Heart right ventricle (tissue), 16 donors: ENCODE results near the gene RARB. TPM values are rescaled to one million over a fixed set of nuclear protein-coding genes. Genes with fewer than 3 reads are reported as not detected.

Experiments
- ATAC-seq, 8 donors: fragments of 200-7000 bp; cut with Tn5 transposase; one replicate each; pipeline ENCODE4 v1.9.1; 2020; ENCODE audit warnings: mild to moderate bottlenecking in 8 of 8, moderate library complexity in 8 of 8, moderate number of reproducible peaks in 1 of 8
- DNase-seq, 2 donors: peaks; one replicate each; pipeline ENCODE4 v3.0.0-alpha.2; 2020
- H3K27ac ChIP-seq, 10 donors: fragments of 200-600 bp; sonication (generic) in 2 of 10; one replicate each; pipeline versions ENCODE4 v1.5.0 to v1.8.0; 2020 to 2022; ENCODE audit warnings: mild to moderate bottlenecking in 3 of 10
- H3K27me3 ChIP-seq, 7 donors: fragments of 200-600 bp; one replicate each; pipeline ENCODE4 v1.8.0; 2021 to 2022; ENCODE audit warnings: mild to moderate bottlenecking in 2 of 7
- H3K36me3 ChIP-seq, 9 donors: fragments of 200-600 bp; sonication (generic) in 1 of 9; one replicate each; pipeline versions ENCODE4 v1.5.0 to v1.8.0; 2020 to 2022; ENCODE audit warnings: mild to moderate bottlenecking in 2 of 9
- H3K4me1 ChIP-seq, 9 donors: fragments of 200-600 bp; sonication (generic) in 1 of 9; one replicate each; pipeline versions ENCODE4 v1.5.0 to v1.8.0; 2020 to 2022; ENCODE audit warnings: mild to moderate bottlenecking in 4 of 9
- H3K4me3 ChIP-seq, 10 donors: fragments of 200-600 bp; sonication (generic) in 2 of 10; one replicate each; pipeline versions ENCODE4 v1.5.0 to v1.8.0; 2020 to 2022; ENCODE audit warnings: mild to moderate bottlenecking in 7 of 10, moderate library complexity in 2 of 10
- H3K9me3 ChIP-seq, 11 donors: fragments of 200-600 bp in 10 of 11; sonication (generic) in 2 of 11; one replicate each; pipeline versions ENCODE4 v1.5.0 to v1.8.0; 2013 to 2022; ENCODE audit warnings: mild to moderate bottlenecking in 2 of 11, control low read depth in 1 of 11, moderate library complexity in 1 of 11
- WGBS, 2 donors: extraction: QIAGEN DNeasy Blood & Tissue Kit; methylation state at CpG; one replicate each; pipeline ENCODE4 v1.1.7; 2013; ENCODE audit warnings: inconsistent platforms in 1 of 2; 5-methylcytosine and 5-hydroxymethylcytosine counted together
- intact Hi-C, 10 donors: fragments of 100-400 bp; cut with DNase I; formaldehyde crosslinking; loops; one replicate each; pipeline versions ENCODE4 v1.11.1 to v1.14.2; 2022
- polyA plus RNA-seq, 2 donors: library from polyadenylated mRNA; stranded (reverse); fragments of 200-250 nt; gene quantifications; one replicate each; pipeline ENCODE4 v1.2.3, GENCODE V29; 2013
- total RNA-seq, 10 donors: library from RNA; stranded (reverse); fragmentation: NEBNext Ultra II Directional in 3 of 10; extraction: Animal tissue kit (Norgen Biotek cat#: 25700) in 3 of 10; gene quantifications; one replicate each; pipeline versions ENCODE4 v1.2.1 to v1.2.4, GENCODE V29; 2021 to 2023
- TF ChIP-seq, protein P1 (sequence below), 9 donors: fragments of 200-600 bp; sonication (generic) in 2 of 9; IDR thresholded peaks; one replicate each; pipeline versions ENCODE4 v1.5.0 to v1.8.0; 2021 to 2022; ENCODE audit warnings: antibody characterized with exemption in 9 of 9, mild to moderate bottlenecking in 5 of 9, moderate library complexity in 1 of 9
- donor health status: Arrhythmogenic right ventricular cardiomyopathy.
- donor health status: ischemic (EF 13 %, LVEDD 7.1; RV severe dilation, severe dysfunction).
- donor health status: healthy with polysubstance abuse.
- donor health status: DM: no; HTN: yes; CAD: no.
- donor health status: DM: no; HTN: no; CAD: no.
- donor health status: ischemic (EF 25% LVEDD 6.9; RV normal size, moderate dysfunction).
- donor health status: ischemic (EF 25% LVEDD 5.7; RV mildly dilated, moderate dysfunction).
- donor health status: healthy.
- donor health status: DM: yes; HTN: yes; CAD: no.
- donor health status: Ischemic cardiomyopathy.
- donor health status: ischemic (EF 35%, LVEDD 5.7; RV mildly dilated, moderate dysfunction).
- donor health status: nonischemic (EF 11% LVEDD 7.7; RV severe dilation, severe dysfunction).
- donor health status: DM: yes; HTN: yes; CAD: no.
- donor health status: PGD.
- donor health status: ischemic (EF 29% LVEDD 5.4; RV normal size, mild dysfunction).
- donor health status: nonischemic (EF 23%, LVEDD 6.1; RV moderate dilation, normal function).

RARB gene
- total and polyA plus RNA-seq, 12 donors = 3.6 to 23.2 (median 17.8) TPM

DNA sequence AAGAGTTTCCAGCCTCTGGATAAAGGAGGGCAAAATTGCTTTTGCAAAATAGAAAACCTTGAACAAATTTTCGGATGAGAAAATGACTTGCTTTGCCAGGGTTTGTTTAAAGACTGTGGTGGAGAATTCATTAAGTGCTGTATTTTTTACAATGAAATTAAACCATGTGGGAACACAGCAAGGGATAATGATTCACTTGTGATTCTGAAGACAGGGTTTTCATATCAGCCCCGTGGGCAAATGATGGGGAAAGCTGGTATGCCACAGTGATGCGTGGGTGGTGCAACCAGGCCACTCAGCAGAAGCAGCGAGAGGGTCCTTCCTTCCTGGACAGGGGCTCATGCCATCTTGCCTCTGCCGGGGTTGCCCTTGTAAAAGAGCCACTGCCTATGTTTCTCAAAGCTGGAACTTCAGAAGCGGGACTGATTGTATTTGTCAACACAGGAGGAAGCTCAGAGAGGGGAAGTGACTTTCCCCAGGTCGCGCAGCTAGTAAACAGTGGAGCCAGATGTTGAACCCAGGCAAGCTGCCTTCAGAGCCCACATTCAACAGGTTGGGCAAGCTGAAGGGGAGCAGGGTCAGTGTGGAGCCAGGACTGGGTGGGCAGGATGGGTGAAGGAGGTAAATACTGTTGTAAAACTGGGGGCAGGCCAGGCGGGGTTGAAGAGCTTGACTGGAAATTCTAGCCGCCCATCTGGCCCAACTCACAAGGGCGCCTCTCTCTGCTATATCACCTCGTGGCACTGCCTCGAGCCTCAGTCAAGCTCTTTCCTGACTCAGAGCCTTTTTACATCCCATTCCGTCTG, 157.5 kb downstream of the RARB start:
- H3K4me1 ChIP-seq = peaks cover 5 to 37% (median 21%) of the 10 kb centered on the region in 9 donors
- intact Hi-C loops = loop anchor here in 2 of 10 donors (10.0 kb wide), 2 partner anchors 281 to 631 kb away; no protein-coding TSS in a partner anchor
- H3K36me3 ChIP-seq = peaks cover 0 to 28% (median 10%) of the 10 kb centered on the region in 9 donors
- no peak overlapping the region for H3K27ac ChIP-seq
- H3K9me3 ChIP-seq = peaks cover 0 to 5% (median 0%) of the 10 kb centered on the region in 11 donors
- ATAC-seq (no peak), DNase-seq (no peak)
- H3K27me3 ChIP-seq = no peaks in the 10 kb centered on the region
- TF ChIP-seq, protein P1, sequence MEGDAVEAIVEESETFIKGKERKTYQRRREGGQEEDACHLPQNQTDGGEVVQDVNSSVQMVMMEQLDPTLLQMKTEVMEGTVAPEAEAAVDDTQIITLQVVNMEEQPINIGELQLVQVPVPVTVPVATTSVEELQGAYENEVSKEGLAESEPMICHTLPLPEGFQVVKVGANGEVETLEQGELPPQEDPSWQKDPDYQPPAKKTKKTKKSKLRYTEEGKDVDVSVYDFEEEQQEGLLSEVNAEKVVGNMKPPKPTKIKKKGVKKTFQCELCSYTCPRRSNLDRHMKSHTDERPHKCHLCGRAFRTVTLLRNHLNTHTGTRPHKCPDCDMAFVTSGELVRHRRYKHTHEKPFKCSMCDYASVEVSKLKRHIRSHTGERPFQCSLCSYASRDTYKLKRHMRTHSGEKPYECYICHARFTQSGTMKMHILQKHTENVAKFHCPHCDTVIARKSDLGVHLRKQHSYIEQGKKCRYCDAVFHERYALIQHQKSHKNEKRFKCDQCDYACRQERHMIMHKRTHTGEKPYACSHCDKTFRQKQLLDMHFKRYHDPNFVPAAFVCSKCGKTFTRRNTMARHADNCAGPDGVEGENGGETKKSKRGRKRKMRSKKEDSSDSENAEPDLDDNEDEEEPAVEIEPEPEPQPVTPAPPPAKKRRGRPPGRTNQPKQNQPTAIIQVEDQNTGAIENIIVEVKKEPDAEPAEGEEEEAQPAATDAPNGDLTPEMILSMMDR (IDR thresholded peaks at IDR 0.05) = no peak
- H3K4me3 ChIP-seq = no peak overlapping the region
- WGBS, 2 donors = 89 to 92% methylated on average over 14 of the region's 14 CpGs

DNA sequence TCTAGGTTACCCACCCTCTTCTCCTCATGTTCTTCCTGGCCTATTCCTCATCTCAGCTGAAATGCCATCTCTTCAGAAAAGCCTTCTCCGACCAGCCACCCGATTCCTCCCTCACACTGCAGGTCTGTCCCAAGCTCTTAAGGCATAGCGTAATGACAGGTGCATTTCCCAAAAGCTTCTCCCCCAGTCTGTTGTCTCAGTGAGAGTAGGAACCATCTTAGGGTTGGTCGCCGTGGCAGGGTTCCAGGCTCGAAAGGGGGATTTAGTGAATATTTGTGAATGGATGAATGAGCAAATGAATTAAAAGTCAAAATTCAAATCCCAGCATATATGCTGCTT, 158.1 kb downstream of the RARB start:
- Histone ChIP-seq H3K4me3 (no peak overlapping the region), H3K27ac (peak overlapping the region in 1 of 10 donors; percentile 10), H3K36me3 (peaks cover 0 to 22% (median 10%) of the 10 kb centered on the region in 9 donors), H3K4me1 (peaks cover 5 to 39% (median 21%) of the 10 kb centered on the region in 9 donors), H3K27me3 (no peaks in the 10 kb centered on the region), H3K9me3 (peaks cover 0 to 5% (median 0%) of the 10 kb centered on the region in 11 donors)
- DNase-seq (no peak), ATAC-seq (no peak)
- 96 to 97% methylated on average over 6 of the region's 6 CpGs for WGBS, 2 donors
- TF ChIP-seq, protein P1 (IDR thresholded peaks at IDR 0.05) = no peak
- intact Hi-C loops = loop anchor here in 2 of 10 donors (10.0 kb wide), 2 partner anchors 281 to 631 kb away; no protein-coding TSS in a partner anchor

GRCh38 chr3:25586553-25586952, 158.5 kb downstream of the RARB start:
- Histone ChIP-seq H3K4me1 (peaks cover 5 to 40% (median 25%) of the 10 kb centered on the region in 9 donors), H3K36me3 (peaks cover 0 to 18% (median 8%) of the 10 kb centered on the region in 9 donors), H3K27ac (peak overlapping the region in 2 of 10 donors; percentile 10 to 12), H3K27me3 (no peaks in the 10 kb centered on the region), H3K9me3 (peaks cover 0 to 5% (median 0%) of the 10 kb centered on the region in 11 donors), H3K4me3 (no peak overlapping the region)
- WGBS, 2 donors = 84 to 94% methylated on average over 11 of the region's 11 CpGs
- intact Hi-C loops = loop anchor here in 2 of 10 donors (10.0 kb wide), 2 partner anchors 282 to 632 kb away; no protein-coding TSS in a partner anchor
- ATAC-seq (no peak), DNase-seq (no peak)
- TF ChIP-seq, protein P1 (IDR thresholded peaks at IDR 0.05) = no peak

DNA sequence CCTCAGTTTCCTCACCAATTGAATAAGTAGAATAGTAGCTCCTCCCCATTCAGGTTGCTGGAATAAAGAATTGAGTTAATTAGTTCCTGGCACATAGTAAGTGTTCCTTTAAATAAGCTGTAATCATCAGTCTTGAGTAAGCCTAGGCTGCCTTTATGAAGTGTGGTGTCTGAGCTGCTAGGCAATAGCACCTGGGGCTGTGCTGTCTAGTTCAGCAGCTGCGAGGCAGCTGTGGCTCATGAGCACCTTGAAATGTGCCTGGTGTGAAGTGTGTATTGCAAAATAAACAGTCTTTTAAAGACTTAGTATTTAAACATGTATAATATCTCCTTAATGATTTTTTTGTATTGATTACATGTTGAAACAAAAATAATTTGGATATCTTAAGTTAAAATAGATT, 159.0 kb downstream of the RARB start:
- no peak for DNase-seq
- Histone ChIP-seq H3K4me1 (peaks cover 5 to 44% (median 31%) of the 10 kb centered on the region in 9 donors), H3K27me3 (no peaks in the 10 kb centered on the region), H3K27ac (peak overlapping the region in 2 of 10 donors; percentile 12), H3K4me3 (no peak overlapping the region), H3K9me3 (peaks cover 0 to 5% (median 0%) of the 10 kb centered on the region in 11 donors), H3K36me3 (peaks cover 0 to 12% (median 5%) of the 10 kb centered on the region in 9 donors)
- intact Hi-C loops = loop anchor here in 2 of 10 donors (10.0 kb wide), 2 partner anchors 282 to 632 kb away; no protein-coding TSS in a partner anchor
- WGBS, 2 donors = 77 to 82% methylated on average over 1 of the region's 1 CpG
- TF ChIP-seq, protein P1 (IDR thresholded peaks at IDR 0.05) = no peak
- peak in 1 of 8 donors; percentile 50 for ATAC-seq
